T-cell (primary cell): ENCODE measurements around the gene FZR1. TPM values are rescaled to one million over a fixed set of nuclear protein-coding genes. Genes with fewer than 3 reads are reported as not detected.

Source experiments
- ATAC-seq, 4 experiments: fragments of 200-7000 bp in 3 of 4; fragments of 150-1000 bp in 1 of 4; cut with Tn5 transposase; replicated peaks in 1 of 4; 1 replicate in 3 of 4; 2 replicates in 1 of 4; pipeline ENCODE4 v1.10.0; 2021; ENCODE audit warnings: moderate library complexity in 3 of 4, mild to moderate bottlenecking in 2 of 4, moderate number of reproducible peaks in 1 of 4
- CTCF ChIA-PET, 2 donors: fragments of 300-600 bp; sonication (Branson Sonifier 250); formaldehyde crosslinking; loops; one replicate each; lab custom pipeline; 2022; ENCODE audit warnings: antibody characterized with exemption in 2 of 2; lab: Charles Lee
- POLR2A ChIA-PET, 2 donors: fragments of 300-600 bp; sonication (Branson Sonifier 250); formaldehyde crosslinking; loops; one replicate each; lab custom pipeline; 2022; ENCODE audit warnings: antibody characterized with exemption in 2 of 2; lab: Charles Lee
- DNase-seq, 35 experiments: peaks; one replicate each; pipeline versions ENCODE4 v3.0.0 to v3.0.0-alpha.2; 2013 to 2023
- H3K27ac ChIP-seq: one replicate; pipeline ENCODE4 v1.5.1; 2013; ENCODE audit warnings: low read length
- H3K27me3 ChIP-seq, 2 experiments: replicated peaks in 1 of 2; 1 replicate in 1 of 2; 2 replicates in 1 of 2; pipeline versions ENCODE4 v1.6.1 to v1.7.0; 2013; ENCODE audit warnings: low read length in 1 of 2, mixed read lengths in 1 of 2; ENCODE audit not compliant: control insufficient read depth in 2 of 2, insufficient read depth in 2 of 2; ENCODE audit errors: extremely low read depth in 1 of 2
- H3K36me3 ChIP-seq, 2 donors: 1 replicate in 1 of 2; 2 replicates in 1 of 2; pipeline versions ENCODE4 v1.6.1 to v1.7.0; 2013; ENCODE audit warnings: low read length in 1 of 2; ENCODE audit not compliant: control insufficient read depth in 2 of 2, insufficient read depth in 1 of 2; ENCODE audit errors: extremely low read depth in 1 of 2
- H3K4me1 ChIP-seq, 2 experiments: 1 replicate in 1 of 2; 2 replicates in 1 of 2; pipeline versions ENCODE4 v1.6.1 to v1.7.0; 2013; ENCODE audit warnings: low read length in 2 of 2, mixed read lengths in 1 of 2; ENCODE audit not compliant: insufficient read depth in 2 of 2, control insufficient read depth in 1 of 2; ENCODE audit errors: extremely low read depth in 1 of 2
- H3K4me3 ChIP-seq, 2 donors: 1 replicate in 1 of 2; 2 replicates in 1 of 2; pipeline versions ENCODE4 v1.5.1 to v1.7.0; 2013; ENCODE audit warnings: mild to moderate bottlenecking in 2 of 2, low read length in 1 of 2, moderate library complexity in 1 of 2; ENCODE audit not compliant: control insufficient read depth in 1 of 2; ENCODE audit errors: extremely low read depth in 1 of 2
- H3K9me3 ChIP-seq: 2 replicates; pipeline ENCODE4 v1.7.0; 2013
- H3K27ac Mint-ChIP-seq, 2 donors: one replicate each; pipeline ENCODE4 v1.8.0; 2020 to 2021; ENCODE audit warnings: mild to moderate bottlenecking in 2 of 2, mixed read lengths in 2 of 2
- H3K27me3 Mint-ChIP-seq, 2 donors: one replicate each; pipeline ENCODE4 v1.8.0; 2021 to 2022; ENCODE audit warnings: mixed read lengths in 2 of 2
- H3K36me3 Mint-ChIP-seq: one replicate; pipeline ENCODE4 v1.8.0; 2021; ENCODE audit warnings: mixed read lengths
- H3K4me1 Mint-ChIP-seq, 3 donors: one replicate each; pipeline ENCODE4 v1.8.0; 2020 to 2022; ENCODE audit warnings: mixed read lengths in 3 of 3, mild to moderate bottlenecking in 1 of 3
- H3K4me3 Mint-ChIP-seq, 3 donors: one replicate each; pipeline ENCODE4 v1.8.0; 2020 to 2022; ENCODE audit warnings: mild to moderate bottlenecking in 3 of 3, mixed read lengths in 3 of 3, moderate library complexity in 3 of 3
- H3K9me3 Mint-ChIP-seq, 3 donors: one replicate each; pipeline ENCODE4 v1.8.0; 2020 to 2022; ENCODE audit warnings: mixed read lengths in 3 of 3
- WGBS: methylation state at CpG from one replicate; pipeline ENCODE4 v1.1.5; 2013; ENCODE audit warnings: missing lambda C conversion rate; ENCODE audit not compliant: insufficient coverage; 5-methylcytosine and 5-hydroxymethylcytosine counted together
- total RNA-seq, 35 experiments: library from RNA in 6 of 35; stranded (reverse) in 6 of 35; fragments of 120-200 nt in 1 of 35; gene quantifications; one replicate each; pipeline versions ENCODE4 v1.2.1 to v1.2.4 and lab custom pipeline; 2013 to 2026

FZR1 gene
- total RNA-seq, 5 donors from 2014 or later (not counting 1 experiment from before 2014, with no cell fraction given) = 74.0 to 85.6 (median 77.8) TPM

DNA sequence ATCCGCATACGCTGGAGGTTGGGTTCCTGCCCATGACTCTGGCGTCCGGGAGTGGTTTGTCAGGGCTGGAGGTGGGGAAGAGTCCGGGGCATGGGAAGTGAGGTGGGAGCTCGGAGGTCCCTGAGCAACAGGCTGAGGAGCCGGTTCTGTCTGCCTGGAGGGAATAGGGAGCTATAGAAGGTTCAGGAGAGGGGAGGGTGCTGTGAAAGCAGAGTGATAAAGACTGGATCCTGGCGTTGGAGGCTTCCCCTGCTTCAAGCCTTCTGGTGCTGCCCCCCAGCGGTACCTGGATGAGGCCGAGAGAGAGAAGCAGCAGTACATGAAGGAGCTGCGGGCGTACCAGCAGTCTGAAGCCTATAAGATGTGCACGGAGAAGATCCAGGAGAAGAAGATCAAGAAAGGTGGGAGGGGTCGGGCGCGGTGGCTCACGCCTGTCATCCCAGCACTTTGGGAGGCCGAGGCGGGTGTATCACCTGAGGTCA is 69.2 kb downstream of the FZR1 start:
- DNase-seq = peak in 7 of 35 experiments; percentile 26 to 44 (median 32)
- H3K27ac ChIP-seq = no peak overlapping the region
- Mint-ChIP-seq H3K27ac (peak overlapping the region; percentile 31 to 39), H3K4me3 (peak overlapping the region in 2 of 3 donors; percentile 47 to 49), H3K4me1 (peaks cover 14 to 21% (median 18%) of the 10 kb centered on the region in 3 donors), H3K9me3 (no peaks in the 10 kb centered on the region), H3K36me3 (peaks cover 11% of the 10 kb centered on the region), H3K27me3 (no peaks in the 10 kb centered on the region)
- CTCF ChIA-PET = interaction anchor here (0.5 to 0.8 kb wide), 2 partner anchors 23 to 122 kb away, joined by 4 read pairs; no protein-coding TSS in a partner anchor
- peaks cover 8 to 22% of the 10 kb centered on the region in 2 experiments for H3K4me1 ChIP-seq
- H3K4me3 ChIP-seq = no peak overlapping the region
- no peak for ATAC-seq
- no peaks in the 10 kb centered on the region for H3K27me3 ChIP-seq
- 95% methylated on average over 13 of the region's 19 CpGs for WGBS
- H3K36me3 ChIP-seq = peaks cover 7 to 8% of the 10 kb centered on the region in 2 donors
- POLR2A ChIA-PET = interaction anchor here in 1 of 2 donors (0.6 kb wide), 1 partner anchor 7 kb away, joined by 6 read pairs; no protein-coding TSS in a partner anchor
- H3K9me3 ChIP-seq = no peaks in the 10 kb centered on the region

- Mint-ChIP-seq H3K36me3 (peaks cover 11% of the 10 kb centered on the region), H3K4me1 (peaks cover 14 to 21% (median 18%) of the 10 kb centered on the region in 3 donors), H3K4me3 (no peak overlapping the region), H3K9me3 (no peaks in the 10 kb centered on the region), H3K27ac (no peak overlapping the region), H3K27me3 (no peaks in the 10 kb centered on the region)
- POLR2A ChIA-PET = no interaction called here
- peaks cover 8 to 22% of the 10 kb centered on the region in 2 experiments for H3K4me1 ChIP-seq
- ATAC-seq = no peak
- no peak for DNase-seq
- CTCF ChIA-PET = interaction anchor here in 1 of 2 donors (0.8 kb wide), 1 partner anchor 121 kb away, joined by 4 read pairs; no protein-coding TSS in a partner anchor
- WGBS = 97% methylated on average over 25 of the region's 29 CpGs
- no peak overlapping the region for H3K4me3 ChIP-seq
- H3K36me3 ChIP-seq = peaks cover 7 to 8% of the 10 kb centered on the region in 2 donors
- H3K9me3 ChIP-seq = no peaks in the 10 kb centered on the region
- H3K27ac ChIP-seq = no peak overlapping the region
- H3K27me3 ChIP-seq = no peaks in the 10 kb centered on the region
Observed at GRCh38 chr19:3575949-3576673, 70.0 kb downstream of the FZR1 start.

DNA sequence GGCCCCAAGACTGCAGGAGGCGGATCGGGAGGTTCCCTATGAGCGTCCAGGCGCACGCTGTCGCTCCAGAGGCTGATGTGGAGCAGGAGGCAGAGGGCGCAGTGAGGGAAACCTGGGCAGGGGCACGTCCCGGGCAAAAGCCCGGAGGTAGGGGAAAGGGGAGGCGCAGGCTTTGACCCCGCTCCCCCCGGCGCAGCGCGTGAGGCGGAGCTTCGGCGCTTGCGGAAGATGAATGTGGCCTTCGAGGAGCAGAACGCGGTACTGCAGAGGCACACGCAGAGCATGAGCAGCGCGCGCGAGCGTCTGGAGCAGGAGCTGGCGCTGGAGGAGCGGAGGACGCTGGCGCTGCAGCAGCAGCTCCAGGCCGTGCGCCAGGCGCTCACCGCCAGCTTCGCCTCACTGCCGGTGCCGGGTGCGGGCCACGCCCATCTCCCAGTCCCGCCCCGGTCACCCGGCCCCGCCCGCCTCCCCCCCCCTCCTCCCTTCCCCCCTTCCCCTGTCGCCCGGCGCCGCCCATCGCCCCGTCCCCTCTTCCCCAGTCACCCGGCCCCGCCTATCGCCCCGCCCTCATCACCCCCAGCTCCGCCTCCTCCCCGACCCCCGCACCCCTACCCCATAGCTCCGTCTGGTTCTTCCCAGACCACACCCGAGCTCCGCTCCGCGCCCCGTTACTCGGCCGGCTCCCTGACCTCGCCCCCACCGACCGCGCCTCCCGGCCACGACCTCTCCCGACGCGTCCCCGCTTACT is 70.8 kb downstream of the FZR1 start:
- POLR2A ChIA-PET = interaction anchor here in 1 of 2 donors (0.6 to 0.7 kb wide), 2 partner anchors 9 to 29 kb away, joined by 3 to 10 read pairs; no protein-coding TSS in a partner anchor
- CTCF ChIA-PET = no interaction called here
- H3K4me1 Mint-ChIP-seq = peaks cover 10 to 17% (median 11%) of the 10 kb centered on the region in 3 donors
- Histone ChIP-seq H3K27ac (no peak overlapping the region), H3K36me3 (peaks cover 7 to 8% of the 10 kb centered on the region in 2 donors), H3K4me3 (no peak overlapping the region), H3K4me1 (peaks cover 8 to 19% of the 10 kb centered on the region in 2 experiments), H3K9me3 (no peaks in the 10 kb centered on the region), H3K27me3 (no peaks in the 10 kb centered on the region)
- ATAC-seq (no peak), DNase-seq (no peak)
- no peak overlapping the region for H3K27ac Mint-ChIP-seq
- 94% methylated on average over 41 of the region's 78 CpGs for WGBS
- peaks cover 11% of the 10 kb centered on the region for H3K36me3 Mint-ChIP-seq
- no peaks in the 10 kb centered on the region for H3K27me3 Mint-ChIP-seq
- H3K9me3 Mint-ChIP-seq = no peaks in the 10 kb centered on the region
- H3K4me3 Mint-ChIP-seq = no peak overlapping the region

DNA sequence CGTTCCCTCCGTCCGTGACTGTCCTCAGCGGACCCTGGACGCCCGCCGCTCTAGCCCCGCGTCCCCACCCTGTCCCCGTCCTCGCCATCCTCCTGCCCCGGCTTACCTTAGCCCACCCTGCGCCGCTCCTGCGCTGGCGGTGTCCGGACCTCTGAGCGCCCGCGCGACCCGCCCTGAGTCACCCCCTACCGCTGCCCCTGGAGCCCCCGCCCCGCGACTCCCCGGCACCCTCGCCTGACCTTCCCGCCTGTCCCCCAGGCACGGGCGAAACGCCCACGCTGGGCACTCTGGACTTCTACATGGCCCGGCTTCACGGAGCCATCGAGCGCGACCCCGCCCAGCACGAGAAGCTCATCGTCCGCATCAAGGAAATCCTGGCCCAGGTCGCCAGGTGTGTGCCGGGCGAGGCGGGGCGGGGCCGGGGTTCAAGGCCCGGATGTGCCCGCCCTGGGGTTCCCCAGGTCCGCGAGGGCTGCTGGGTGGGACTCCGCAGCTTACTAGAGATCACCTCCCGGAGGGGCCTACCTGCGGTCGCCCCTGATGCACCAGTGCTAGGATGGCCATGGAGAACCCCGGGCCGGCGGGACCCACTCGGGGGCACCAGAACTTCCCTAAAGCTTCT is 71.7 kb downstream of the FZR1 start:
- POLR2A ChIA-PET = interaction anchor here in 1 of 2 donors (0.6 kb wide), 1 partner anchor 30 kb away, joined by 10 read pairs; no protein-coding TSS in a partner anchor

DNA sequence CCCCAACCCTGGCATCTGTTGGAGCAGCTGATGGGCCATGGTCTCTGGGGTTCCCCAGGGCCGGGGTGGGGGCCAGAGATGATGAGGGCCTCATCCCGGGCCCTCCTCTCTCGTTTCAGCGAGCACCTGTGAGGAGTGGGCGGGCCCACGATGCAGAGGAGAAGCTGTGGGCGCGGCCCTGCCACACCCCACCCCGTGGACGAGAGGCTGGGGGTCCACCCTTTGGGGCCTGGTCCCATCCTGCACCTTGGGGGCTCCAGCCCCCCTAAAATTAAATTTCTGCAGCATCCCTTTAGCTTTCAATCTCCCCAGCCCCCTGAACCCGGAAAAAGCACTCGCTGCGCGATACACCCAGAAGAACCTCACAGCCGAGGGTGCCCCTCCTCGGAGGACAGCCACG is 72.3 kb downstream of the FZR1 start:
- peaks cover 3 to 10% of the 10 kb centered on the region in 2 experiments for H3K4me1 ChIP-seq
- Mint-ChIP-seq H3K4me1 (peaks cover 5 to 10% (median 6%) of the 10 kb centered on the region in 3 donors), H3K4me3 (no peak overlapping the region), H3K9me3 (no peaks in the 10 kb centered on the region), H3K27ac (no peak overlapping the region), H3K36me3 (peaks cover 11% of the 10 kb centered on the region), H3K27me3 (no peaks in the 10 kb centered on the region)
- 85% methylated on average over 17 of the region's 17 CpGs for WGBS
- no peaks in the 10 kb centered on the region for H3K9me3 ChIP-seq
- ChIA-PET CTCF (no interaction called here), POLR2A (no interaction called here)
- no peak for DNase-seq
- H3K27ac ChIP-seq = no peak overlapping the region
- ATAC-seq = no peak
- H3K27me3 ChIP-seq = no peaks in the 10 kb centered on the region
- H3K36me3 ChIP-seq = peaks cover 7 to 8% of the 10 kb centered on the region in 2 donors
- H3K4me3 ChIP-seq = no peak overlapping the region

More for the DNA sequence above, 71.7 kb downstream of the FZR1 start:
- Histone ChIP-seq H3K4me3 (no peak overlapping the region), H3K4me1 (peaks cover 3 to 13% of the 10 kb centered on the region in 2 experiments), H3K9me3 (no peaks in the 10 kb centered on the region), H3K27ac (no peak overlapping the region), H3K27me3 (no peaks in the 10 kb centered on the region), H3K36me3 (peaks cover 7 to 8% of the 10 kb centered on the region in 2 donors)
- Mint-ChIP-seq H3K27me3 (no peaks in the 10 kb centered on the region), H3K4me3 (no peak overlapping the region), H3K27ac (no peak overlapping the region), H3K9me3 (no peaks in the 10 kb centered on the region), H3K36me3 (peaks cover 11% of the 10 kb centered on the region), H3K4me1 (peaks cover 5 to 10% (median 6%) of the 10 kb centered on the region in 3 donors)
- WGBS = 97% methylated on average over 59 of the region's 60 CpGs
- DNase-seq (no peak), ATAC-seq (no peak)
- CTCF ChIA-PET = no interaction called here
